Psoas muscle (tissue), 8 donors: ENCODE results near the gene BCAS3. TPM values are rescaled to one million over a fixed set of nuclear protein-coding genes. Genes with fewer than 3 reads are reported as not detected.

Experiments used
- ATAC-seq, 4 donors: fragments of 200-7000 bp; cut with Tn5 transposase; one replicate each; pipeline ENCODE4 v1.9.1; 2020; ENCODE audit warnings: moderate library complexity in 3 of 4, mild to moderate bottlenecking in 2 of 4
- DNase-seq, 2 donors: peaks; one replicate each; pipeline ENCODE4 v3.0.0-alpha.2; 2020
- H3K27ac ChIP-seq: fragments of 200-600 bp; one replicate; pipeline ENCODE4 v1.8.0; 2022
- H3K27me3 ChIP-seq, 3 donors: fragments of 200-600 bp in 1 of 3; one replicate each; pipeline versions ENCODE4 v1.6.1 to v1.8.0; 2013 to 2022; ENCODE audit warnings: low read length in 2 of 3, mild to moderate bottlenecking in 2 of 3, moderate library complexity in 1 of 3; ENCODE audit not compliant: insufficient read depth in 3 of 3
- H3K36me3 ChIP-seq, 2 donors: fragments of 200-600 bp in 1 of 2; one replicate each; pipeline versions ENCODE4 v1.6.1 to v1.8.0; 2013 to 2022; ENCODE audit warnings: low read depth in 1 of 2, mild to moderate bottlenecking in 1 of 2, moderate library complexity in 1 of 2; ENCODE audit not compliant: insufficient read depth in 1 of 2
- H3K4me1 ChIP-seq: fragments of 200-600 bp; one replicate; pipeline ENCODE4 v1.8.0; 2022
- H3K4me3 ChIP-seq: fragments of 200-600 bp; one replicate; pipeline ENCODE4 v1.8.0; 2022; ENCODE audit warnings: mild to moderate bottlenecking
- H3K9me3 ChIP-seq: fragments of 200-600 bp; one replicate; pipeline ENCODE4 v1.8.0; 2022
- CTCF ChIP-seq: fragments of 200-600 bp; IDR thresholded peaks from one replicate; pipeline ENCODE4 v1.8.0; 2022; ENCODE audit warnings: antibody characterized with exemption
- WGBS, 3 donors: extraction: QIAGEN DNeasy Blood & Tissue Kit; methylation state at CpG; one replicate each; pipeline versions ENCODE4 v1.1.6 to v1.1.7; 2013; 5-methylcytosine and 5-hydroxymethylcytosine counted together
- intact Hi-C, 2 donors: fragments of 100-400 bp; cut with DNase I; formaldehyde crosslinking; loops; one replicate each; pipeline versions ENCODE4 v1.11.0 to v1.14.2; 2022
- polyA plus RNA-seq, 3 donors: library from polyadenylated mRNA; stranded (reverse); fragments of 200-250 nt; gene quantifications; one replicate each; pipeline ENCODE4 v1.2.3, GENCODE V29; 2013
- total RNA-seq, 4 donors: library from RNA; stranded (reverse); fragmentation: NEBNext Ultra II Directional in 2 of 4; extraction: Animal tissue kit (Norgen Biotek cat#: 25700) in 2 of 4; gene quantifications; one replicate each; pipeline versions ENCODE4 v1.2.1 to v1.2.4, GENCODE V29; 2021 to 2023
- donor health status: healthy with polysubstance abuse.
- donor health status: DM: no; HTN: no; CAD: no; lungs with moderate emphysema.
- donor health status: Bipolar disorder and iron deficiency.
- donor health status: healthy.
- donor health status: DM: yes; HTN: yes; CAD: no.
- donor health status: DM: no; HTN: no; CAD: no.
- donor health status: DM: no; HTN: no; CAD: no.
- donor health status: DM: yes; HTN: yes; CAD: no.

Gene BCAS3
- total and polyA plus RNA-seq, 7 donors: 2.4 to 28.8 (median 15.0) TPM

- WGBS, 3 donors: 82 to 86% (median 83%) methylated on average over 5 of the region's 5 CpGs
- Histone ChIP-seq H3K27ac (no peak overlapping the region), H3K4me1 (no peaks in the 10 kb centered on the region), H3K9me3 (no peaks in the 10 kb centered on the region), H3K36me3 (no peaks in the 10 kb centered on the region), H3K27me3 (no peaks in the 10 kb centered on the region), H3K4me3 (no peak overlapping the region)
- DNase-seq (no peak), ATAC-seq (no peak)
- intact Hi-C loops: no loop called here
- TF ChIP-seq CTCF: no peak
Measured at GRCh38 chr17:60823515-60823914, 145.9 kb downstream of the BCAS3 start.

- intact Hi-C loops: no loop called here
- TF ChIP-seq CTCF: no peak
- Histone ChIP-seq H3K27me3 (no peaks in the 10 kb centered on the region), H3K27ac (no peak overlapping the region), H3K4me3 (no peak overlapping the region), H3K9me3 (no peaks in the 10 kb centered on the region), H3K36me3 (no peaks in the 10 kb centered on the region), H3K4me1 (no peaks in the 10 kb centered on the region)
- WGBS, 3 donors: 100% methylated on average over 1 of the region's 1 CpG
- ATAC-seq (no peak), DNase-seq (no peak)
Measured at GRCh38 chr17:60825351-60825750, 147.7 kb downstream of the BCAS3 start.

- Histone ChIP-seq H3K27ac (no peak overlapping the region), H3K4me1 (no peaks in the 10 kb centered on the region), H3K27me3 (no peaks in the 10 kb centered on the region), H3K4me3 (no peak overlapping the region), H3K9me3 (no peaks in the 10 kb centered on the region), H3K36me3 (no peaks in the 10 kb centered on the region)
- intact Hi-C loops: no loop called here
- no peak for ATAC-seq
- no peak for TF ChIP-seq CTCF
- DNase-seq: no peak
Measured at GRCh38 chr17:60827943-60828342, 150.3 kb downstream of the BCAS3 start.

GRCh38 chr17:60832151-60832585 lies 154.5 kb downstream of the BCAS3 start:
- H3K27ac ChIP-seq: no peak overlapping the region
- TF ChIP-seq CTCF: no peak
- intact Hi-C loops: no loop called here
- 37 to 51% (median 41%) methylated on average over 2 of the region's 2 CpGs for WGBS, 3 donors
- ATAC-seq: no peak
- H3K36me3 ChIP-seq: no peaks in the 10 kb centered on the region
- H3K27me3 ChIP-seq: no peaks in the 10 kb centered on the region
- DNase-seq: no peak
- H3K4me3 ChIP-seq: no peak overlapping the region
- no peaks in the 10 kb centered on the region for H3K9me3 ChIP-seq
- H3K4me1 ChIP-seq: no peaks in the 10 kb centered on the region

- Histone ChIP-seq H3K36me3 (no peaks in the 10 kb centered on the region), H3K27me3 (no peaks in the 10 kb centered on the region), H3K4me1 (no peaks in the 10 kb centered on the region), H3K9me3 (no peaks in the 10 kb centered on the region), H3K27ac (no peak overlapping the region), H3K4me3 (no peak overlapping the region)
- DNase-seq (no peak), ATAC-seq (no peak)
- intact Hi-C loops: no loop called here
- TF ChIP-seq CTCF: no peak
Measured at GRCh38 chr17:60832631-60833030, 155.0 kb downstream of the BCAS3 start.
